Body of pancreas (tissue), 4 donors: ENCODE measurements around the gene RNF227.

Experiments
- POLR2A ChIP-seq, 3 donors: fragments of 450-650 bp; IDR thresholded peaks; one replicate each; pipeline ENCODE4 v1.6.1; 2016; ENCODE audit warnings: antibody characterized with exemption in 3 of 3, mild to moderate bottlenecking in 2 of 3
- TF ChIP-seq, protein P1 (sequence below), 7 experiments: fragments of 450-650 bp in 4 of 7; fragments of 200-600 bp in 3 of 7; sonication (generic) in 3 of 7; IDR thresholded peaks; one replicate each; pipeline ENCODE4 v1.5.1; 2016 to 2019; ENCODE audit warnings: antibody characterized with exemption in 7 of 7

DNA sequence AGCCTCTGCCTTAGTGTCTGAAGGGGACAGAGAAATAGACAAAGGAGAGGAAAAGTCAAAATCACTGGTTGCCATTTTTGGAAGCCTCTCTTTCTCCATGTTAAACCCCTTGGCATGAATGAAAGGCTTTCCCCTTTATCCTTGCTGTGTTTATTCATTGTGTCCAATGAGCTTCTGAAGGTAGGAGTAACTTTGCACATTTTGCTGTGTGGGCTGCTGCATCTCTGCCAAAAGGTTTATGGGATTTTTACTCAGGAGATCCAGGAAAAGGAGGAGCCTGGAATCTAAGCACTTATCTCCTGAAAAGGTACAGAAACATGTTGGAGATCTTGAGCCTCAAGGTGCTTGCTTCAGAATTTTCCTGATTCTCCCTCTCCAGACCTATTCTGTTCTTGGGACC, 19.8 kb upstream of the RNF227 start:
- TF ChIP-seq, protein P1, sequence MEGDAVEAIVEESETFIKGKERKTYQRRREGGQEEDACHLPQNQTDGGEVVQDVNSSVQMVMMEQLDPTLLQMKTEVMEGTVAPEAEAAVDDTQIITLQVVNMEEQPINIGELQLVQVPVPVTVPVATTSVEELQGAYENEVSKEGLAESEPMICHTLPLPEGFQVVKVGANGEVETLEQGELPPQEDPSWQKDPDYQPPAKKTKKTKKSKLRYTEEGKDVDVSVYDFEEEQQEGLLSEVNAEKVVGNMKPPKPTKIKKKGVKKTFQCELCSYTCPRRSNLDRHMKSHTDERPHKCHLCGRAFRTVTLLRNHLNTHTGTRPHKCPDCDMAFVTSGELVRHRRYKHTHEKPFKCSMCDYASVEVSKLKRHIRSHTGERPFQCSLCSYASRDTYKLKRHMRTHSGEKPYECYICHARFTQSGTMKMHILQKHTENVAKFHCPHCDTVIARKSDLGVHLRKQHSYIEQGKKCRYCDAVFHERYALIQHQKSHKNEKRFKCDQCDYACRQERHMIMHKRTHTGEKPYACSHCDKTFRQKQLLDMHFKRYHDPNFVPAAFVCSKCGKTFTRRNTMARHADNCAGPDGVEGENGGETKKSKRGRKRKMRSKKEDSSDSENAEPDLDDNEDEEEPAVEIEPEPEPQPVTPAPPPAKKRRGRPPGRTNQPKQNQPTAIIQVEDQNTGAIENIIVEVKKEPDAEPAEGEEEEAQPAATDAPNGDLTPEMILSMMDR (IDR thresholded peaks at IDR 0.05), result no peak
- no peak for TF ChIP-seq POLR2A (IDR thresholded peaks at IDR 0.05)
